ENCODE results near the gene DCHS2.
"Not testable (repeated sequence)": the region's sequence is repeated elsewhere in the genome, so short reads cannot be mapped to it uniquely, and the experiment has no call there.

DCHS2 gene

DNA sequence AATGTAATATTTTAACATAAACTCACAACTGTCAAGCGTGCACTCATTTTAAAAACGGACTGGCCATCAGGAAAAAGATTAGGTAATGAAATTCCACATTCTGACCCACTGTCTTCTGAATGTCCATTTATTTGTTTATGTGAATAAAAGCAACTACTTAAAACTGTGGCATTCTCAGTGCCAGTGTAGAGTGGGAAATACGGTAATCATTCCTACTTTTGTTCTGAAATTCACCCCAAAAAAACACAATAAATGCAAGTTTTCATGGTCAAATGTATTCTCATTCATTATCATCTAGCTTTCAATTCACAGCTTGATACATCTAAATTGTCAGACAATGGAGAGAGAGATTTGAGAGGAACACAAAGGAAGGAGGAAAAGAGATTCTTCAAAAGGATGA lies 260.9 kb downstream of the DCHS2 start:
- H3K9me3 ChIP-seq (replicated peaks; ENCODE audit: low read length) = no peaks in the 10 kb centered on the region

DNA sequence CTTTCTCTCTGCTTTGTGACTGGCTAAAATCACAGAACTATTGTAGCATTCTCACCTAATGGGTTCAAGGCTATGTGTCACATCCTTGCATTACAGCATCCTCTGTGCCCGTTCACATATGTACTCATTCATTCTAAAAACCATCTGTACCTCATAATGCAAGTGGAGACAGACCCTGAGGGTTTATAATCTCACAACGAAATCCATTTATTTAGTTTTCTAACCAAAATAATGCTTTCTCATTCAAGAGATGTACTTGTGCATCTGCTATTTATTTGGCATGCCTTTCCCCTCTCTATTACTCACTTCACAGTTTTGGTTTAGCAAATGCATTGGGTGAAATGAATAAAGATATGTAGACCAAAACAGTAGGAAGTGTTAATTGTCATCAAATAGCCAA lies 261.5 kb downstream of the DCHS2 start:
- Histone ChIP-seq H3K27me3 (ENCODE audit: control insufficient read depth, insufficient read depth, low read length) (no peaks in the 10 kb centered on the region), H3K4me1 (ENCODE audit: control insufficient read depth, insufficient read depth, low read length) (no peaks in the 10 kb centered on the region), H3K4me2 (ENCODE audit: low read length) (no peak overlapping the region), H3K9me3 (replicated peaks; ENCODE audit: low read length) (no peaks in the 10 kb centered on the region), H3K36me3 (ENCODE audit: insufficient read depth, low read length) (no peaks in the 10 kb centered on the region), H3K9ac (ENCODE audit: low read depth, low read length) (no peak overlapping the region), H3K4me3 (ENCODE audit: low read length) (no peak overlapping the region)

More for the DNA sequence above, 260.9 kb downstream of the DCHS2 start:
- Histone ChIP-seq H3K4me3 (ENCODE audit: low read length) (no peak overlapping the region), H3K9ac (ENCODE audit: low read depth, low read length) (no peak overlapping the region), H3K4me1 (ENCODE audit: control insufficient read depth, insufficient read depth, low read length) (no peaks in the 10 kb centered on the region), H3K36me3 (ENCODE audit: insufficient read depth, low read length) (no peaks in the 10 kb centered on the region), H3K4me2 (ENCODE audit: low read length) (no peak overlapping the region), H3K27me3 (ENCODE audit: control insufficient read depth, insufficient read depth, low read length) (no peaks in the 10 kb centered on the region)

DNA sequence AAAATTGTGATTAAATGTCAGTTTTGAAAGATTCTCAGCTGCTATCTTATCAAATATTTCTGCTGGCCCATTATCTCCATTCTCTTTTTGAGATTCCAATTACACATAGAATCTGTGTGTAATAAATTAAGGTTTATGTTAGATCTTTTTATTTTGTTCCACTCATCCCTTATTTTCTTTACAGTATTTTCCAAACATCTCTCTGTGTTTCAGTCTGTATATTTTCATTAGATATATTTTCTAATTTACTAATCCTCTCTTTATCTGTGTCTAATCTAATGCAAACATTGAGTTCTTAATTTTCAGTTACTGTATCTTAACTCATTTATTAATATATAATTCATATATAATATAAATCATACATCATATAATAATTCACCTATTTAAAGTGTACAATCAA lies 268.7 kb downstream of the DCHS2 start:
- no peak overlapping the region for H3K4me3 ChIP-seq (ENCODE audit: low read length)
- H3K4me1 ChIP-seq (ENCODE audit: control insufficient read depth, insufficient read depth, low read length) = no peaks in the 10 kb centered on the region

DNA sequence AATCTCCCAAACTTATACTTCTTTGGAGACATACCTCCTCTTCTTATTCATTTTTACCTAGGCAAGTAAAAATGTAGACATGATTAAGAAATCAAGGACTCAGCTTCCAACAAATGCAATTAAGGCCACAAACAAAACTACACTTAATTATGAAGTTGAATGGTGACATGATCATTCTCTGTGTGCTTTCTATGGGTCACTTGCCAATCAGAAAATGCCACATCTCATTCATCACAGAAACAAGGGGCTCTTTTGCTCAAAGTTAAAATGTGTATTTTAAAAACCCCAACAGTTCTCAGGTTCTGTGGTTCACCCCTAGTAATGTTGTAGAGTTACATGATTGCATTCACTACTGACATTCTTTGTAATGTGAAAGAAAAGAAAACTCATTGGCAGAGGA lies 273.5 kb downstream of the DCHS2 start:
- H3K36me3 ChIP-seq (ENCODE audit: insufficient read depth, low read length) = no peaks in the 10 kb centered on the region
- no peak overlapping the region for H3K4me2 ChIP-seq (ENCODE audit: low read length)

More for the DNA sequence above, 268.7 kb downstream of the DCHS2 start:
- Histone ChIP-seq H3K27me3 (ENCODE audit: control insufficient read depth, insufficient read depth, low read length) (no peaks in the 10 kb centered on the region), H3K9ac (ENCODE audit: low read depth, low read length) (no peak overlapping the region), H3K36me3 (ENCODE audit: insufficient read depth, low read length) (no peaks in the 10 kb centered on the region), H3K4me2 (ENCODE audit: low read length) (no peak overlapping the region), H3K9me3 (replicated peaks; ENCODE audit: low read length) (peaks cover 4% of the 10 kb centered on the region)

DNA sequence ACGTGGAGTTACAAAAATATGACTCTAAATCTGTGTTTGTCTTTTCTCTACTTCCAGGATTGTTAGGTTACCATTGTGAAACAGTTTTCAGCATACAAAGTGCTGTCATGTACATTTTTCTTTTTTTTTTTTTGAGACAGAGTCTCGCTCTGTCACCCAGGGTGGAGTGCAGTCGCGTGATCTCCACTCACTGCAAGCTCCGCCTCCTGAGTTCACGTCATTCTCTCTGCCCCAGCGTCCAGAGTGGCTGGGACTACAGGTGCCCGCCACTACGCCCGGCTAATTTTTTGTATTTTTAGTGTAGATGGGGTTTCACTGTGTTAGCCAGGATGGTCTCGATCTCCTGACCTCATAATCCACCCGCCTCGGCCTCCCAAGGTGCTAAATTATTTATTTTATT lies 274.2 kb downstream of the DCHS2 start:
- H3K27me3 ChIP-seq (ENCODE audit: control insufficient read depth, insufficient read depth, low read length); H3K4me1 ChIP-seq (ENCODE audit: control insufficient read depth, insufficient read depth, low read length); H3K9ac ChIP-seq (ENCODE audit: low read depth, low read length); H3K4me2 ChIP-seq (ENCODE audit: low read length); H3K4me3 ChIP-seq (ENCODE audit: low read length); H3K9me3 ChIP-seq (replicated peaks; ENCODE audit: low read length); H3K36me3 ChIP-seq (ENCODE audit: insufficient read depth, low read length): not testable (repeated sequence)

More for the DNA sequence above, 273.5 kb downstream of the DCHS2 start:
- no peaks in the 10 kb centered on the region for H3K9me3 ChIP-seq (replicated peaks; ENCODE audit: low read length)
- no peak overlapping the region for H3K4me3 ChIP-seq (ENCODE audit: low read length)
- no peaks in the 10 kb centered on the region for H3K27me3 ChIP-seq (ENCODE audit: control insufficient read depth, insufficient read depth, low read length)
- no peaks in the 10 kb centered on the region for H3K4me1 ChIP-seq (ENCODE audit: control insufficient read depth, insufficient read depth, low read length)
- no peak overlapping the region for H3K9ac ChIP-seq (ENCODE audit: low read depth, low read length)

DNA sequence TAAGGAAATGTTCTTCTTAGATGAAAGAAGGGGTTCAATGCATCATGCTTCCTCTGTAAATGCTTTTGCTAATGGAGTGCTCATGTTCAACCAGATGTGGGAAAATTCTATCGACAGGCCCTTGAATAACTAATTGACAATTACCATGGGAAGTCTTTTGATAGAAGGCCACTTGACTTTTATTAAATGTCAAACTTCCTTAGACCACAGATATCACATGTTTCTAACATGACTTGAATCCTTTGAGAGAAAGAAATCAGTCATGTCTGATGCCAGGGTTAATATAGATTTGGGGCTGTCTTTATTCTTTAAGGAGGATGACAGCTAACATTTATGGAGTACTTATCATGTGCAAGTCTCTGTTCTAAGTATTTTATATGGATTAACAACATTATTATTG lies 280.1 kb downstream of the DCHS2 start:
- no peaks in the 10 kb centered on the region for H3K36me3 ChIP-seq (ENCODE audit: insufficient read depth, low read length)
- no peaks in the 10 kb centered on the region for H3K9me3 ChIP-seq (replicated peaks; ENCODE audit: low read length)
- no peaks in the 10 kb centered on the region for H3K4me1 ChIP-seq (ENCODE audit: control insufficient read depth, insufficient read depth, low read length)
- H3K4me3 ChIP-seq (ENCODE audit: low read length) = no peak overlapping the region
- no peak overlapping the region for H3K9ac ChIP-seq (ENCODE audit: low read depth, low read length)
- no peak overlapping the region for H3K4me2 ChIP-seq (ENCODE audit: low read length)
- no peaks in the 10 kb centered on the region for H3K27me3 ChIP-seq (ENCODE audit: control insufficient read depth, insufficient read depth, low read length)

DNA sequence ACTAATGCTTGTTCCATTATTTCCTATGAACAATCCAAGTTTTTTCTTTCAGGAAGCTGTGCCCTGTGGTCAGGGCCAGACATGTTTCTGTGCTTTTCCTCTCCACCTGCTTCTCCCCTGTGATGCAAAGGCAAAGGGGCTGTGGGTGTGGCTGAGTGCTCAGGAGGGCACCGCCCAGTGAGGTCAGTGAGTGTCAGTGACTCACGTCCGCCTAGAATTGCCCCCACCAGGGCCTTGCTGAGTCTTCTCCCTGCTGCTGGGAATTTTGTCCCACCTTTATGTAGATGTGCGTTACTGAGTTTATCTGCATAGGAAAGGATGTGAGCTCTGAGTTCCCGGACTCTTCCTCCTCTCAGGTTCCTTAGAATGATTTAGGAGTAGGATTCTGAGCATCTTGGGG lies 283.2 kb downstream of the DCHS2 start:
- Histone ChIP-seq H3K4me3 (ENCODE audit: low read length) (no peak overlapping the region), H3K4me2 (ENCODE audit: low read length) (no peak overlapping the region), H3K36me3 (ENCODE audit: insufficient read depth, low read length) (no peaks in the 10 kb centered on the region), H3K4me1 (ENCODE audit: control insufficient read depth, insufficient read depth, low read length) (no peaks in the 10 kb centered on the region), H3K9ac (ENCODE audit: low read depth, low read length) (no peak overlapping the region), H3K9me3 (replicated peaks; ENCODE audit: low read length) (no peaks in the 10 kb centered on the region), H3K27me3 (ENCODE audit: control insufficient read depth, insufficient read depth, low read length) (no peaks in the 10 kb centered on the region)

DNA sequence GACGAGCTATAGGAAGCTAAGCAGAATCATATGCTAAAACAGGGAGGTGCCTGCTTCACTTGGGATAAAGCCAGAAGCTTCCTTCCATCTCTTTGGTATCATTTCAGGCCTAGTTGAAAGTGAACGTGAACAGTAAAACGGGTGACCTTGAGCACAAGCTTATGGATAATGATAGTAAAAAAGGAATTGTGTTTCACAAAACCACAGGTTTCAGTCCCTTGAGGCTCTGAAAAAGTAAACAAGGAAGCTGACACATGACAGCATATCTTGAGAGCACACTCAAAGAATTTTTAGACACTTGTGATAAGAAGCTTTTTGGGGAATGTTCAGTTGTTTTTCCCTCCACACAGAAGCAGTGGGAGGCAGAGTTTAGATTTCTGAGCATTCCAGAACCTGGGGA lies 286.1 kb downstream of the DCHS2 start:
- H3K4me2 ChIP-seq (ENCODE audit: low read length) = no peak overlapping the region
- no peaks in the 10 kb centered on the region for H3K36me3 ChIP-seq (ENCODE audit: insufficient read depth, low read length)
- no peak overlapping the region for H3K9ac ChIP-seq (ENCODE audit: low read depth, low read length)
- no peaks in the 10 kb centered on the region for H3K4me1 ChIP-seq (ENCODE audit: control insufficient read depth, insufficient read depth, low read length)
- no peaks in the 10 kb centered on the region for H3K9me3 ChIP-seq (replicated peaks; ENCODE audit: low read length)
- no peaks in the 10 kb centered on the region for H3K27me3 ChIP-seq (ENCODE audit: control insufficient read depth, insufficient read depth, low read length)
- no peak overlapping the region for H3K4me3 ChIP-seq (ENCODE audit: low read length)

DNA sequence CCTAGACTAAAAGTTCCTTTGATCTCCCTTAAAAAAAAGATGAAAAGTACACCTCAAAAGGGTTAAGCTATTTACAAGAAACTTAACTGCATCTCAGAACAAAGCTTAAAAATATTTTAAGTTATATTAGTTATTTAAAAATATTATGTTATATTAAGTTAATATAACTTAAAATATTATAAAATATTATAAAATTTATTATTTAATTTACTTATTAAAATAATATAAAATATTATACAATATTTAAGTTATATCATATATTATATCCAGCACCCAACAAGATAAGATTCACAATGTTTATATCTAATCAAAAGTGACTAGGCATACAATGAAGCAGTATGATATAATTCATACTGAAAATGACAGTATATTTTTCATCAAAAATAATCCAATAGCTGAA lies 296.9 kb downstream of the DCHS2 start:
- Histone ChIP-seq H3K36me3 (ENCODE audit: insufficient read depth, low read length) (no peaks in the 10 kb centered on the region), H3K27me3 (ENCODE audit: control insufficient read depth, insufficient read depth, low read length) (no peaks in the 10 kb centered on the region), H3K4me1 (ENCODE audit: control insufficient read depth, insufficient read depth, low read length) (no peaks in the 10 kb centered on the region), H3K9ac (ENCODE audit: low read depth, low read length) (no peak overlapping the region), H3K9me3 (replicated peaks; ENCODE audit: low read length) (no peaks in the 10 kb centered on the region), H3K4me2 (ENCODE audit: low read length) (no peak overlapping the region), H3K4me3 (ENCODE audit: low read length) (no peak overlapping the region)

DNA sequence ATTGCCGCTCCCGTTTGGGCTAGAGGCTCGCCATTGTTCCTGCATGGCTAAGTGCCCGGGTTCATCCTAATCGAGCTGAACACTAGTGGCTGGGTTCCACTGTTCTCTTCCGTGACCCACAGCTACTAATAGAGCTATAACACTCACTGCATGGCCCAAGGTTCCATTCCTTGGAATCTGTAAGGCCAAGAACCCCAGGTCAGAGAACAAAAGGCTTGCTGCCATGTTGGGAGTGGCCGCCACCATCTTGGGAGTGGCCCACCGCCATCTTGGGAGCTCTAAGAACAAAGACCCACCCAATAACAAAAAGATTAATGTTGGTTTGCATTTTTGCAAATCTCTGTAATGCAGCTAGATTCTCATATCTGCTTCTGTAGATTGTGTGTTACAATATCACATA lies 299.0 kb downstream of the DCHS2 start:
- no peaks in the 10 kb centered on the region for H3K4me1 ChIP-seq (ENCODE audit: control insufficient read depth, insufficient read depth, low read length)
- H3K27me3 ChIP-seq (ENCODE audit: control insufficient read depth, insufficient read depth, low read length) = no peaks in the 10 kb centered on the region
- H3K4me2 ChIP-seq (ENCODE audit: low read length) = no peak overlapping the region
- no peaks in the 10 kb centered on the region for H3K36me3 ChIP-seq (ENCODE audit: insufficient read depth, low read length)
- no peak overlapping the region for H3K4me3 ChIP-seq (ENCODE audit: low read length)
- H3K9me3 ChIP-seq (replicated peaks; ENCODE audit: low read length) = no peaks in the 10 kb centered on the region
- no peak overlapping the region for H3K9ac ChIP-seq (ENCODE audit: low read depth, low read length)

DNA sequence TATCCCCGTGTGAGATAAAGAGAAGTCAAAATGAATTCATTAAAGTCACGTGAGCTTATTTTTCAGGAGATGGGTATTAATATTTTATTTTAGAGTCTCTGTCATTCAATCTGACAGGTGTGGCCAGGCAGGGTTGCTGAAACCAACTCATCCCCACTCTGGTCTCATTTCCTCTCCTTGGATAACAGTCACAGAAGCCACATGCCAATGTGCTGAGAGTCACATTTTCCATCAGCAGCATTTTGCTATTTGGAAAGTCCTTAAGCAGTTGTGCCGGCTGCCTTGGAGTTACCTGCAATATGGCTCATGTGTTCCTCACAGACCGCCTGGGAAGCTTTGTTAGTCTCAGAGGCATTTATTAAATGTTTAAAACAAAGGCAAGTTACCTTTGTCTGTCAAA lies 302.3 kb downstream of the DCHS2 start:
- Histone ChIP-seq H3K4me1 (ENCODE audit: control insufficient read depth, insufficient read depth, low read length) (no peaks in the 10 kb centered on the region), H3K4me2 (ENCODE audit: low read length) (no peak overlapping the region), H3K9me3 (replicated peaks; ENCODE audit: low read length) (no peaks in the 10 kb centered on the region), H3K27me3 (ENCODE audit: control insufficient read depth, insufficient read depth, low read length) (no peaks in the 10 kb centered on the region), H3K4me3 (ENCODE audit: low read length) (no peak overlapping the region), H3K36me3 (ENCODE audit: insufficient read depth, low read length) (no peaks in the 10 kb centered on the region), H3K9ac (ENCODE audit: low read depth, low read length) (no peak overlapping the region)

DNA sequence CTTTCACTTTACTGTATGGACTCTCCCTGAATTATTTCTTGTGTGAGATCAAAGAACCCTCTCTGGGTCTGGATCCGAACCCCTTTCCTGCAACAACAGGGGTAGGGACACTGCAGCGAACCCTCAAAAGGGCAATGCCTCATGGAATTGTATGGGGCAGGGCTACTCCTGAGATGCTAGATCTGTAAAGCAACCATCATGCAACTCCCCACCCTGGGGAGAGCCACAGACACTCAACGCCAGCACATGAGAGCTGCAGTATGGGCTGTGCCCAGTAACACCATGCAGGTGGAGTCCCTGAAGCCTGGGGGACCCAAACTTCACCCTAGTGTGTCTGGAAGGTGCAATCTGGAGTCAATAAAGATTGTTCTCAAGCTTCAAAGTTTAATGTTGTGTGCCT lies 304.7 kb downstream of the DCHS2 start:
- no peaks in the 10 kb centered on the region for H3K27me3 ChIP-seq (ENCODE audit: control insufficient read depth, insufficient read depth, low read length)
- peaks cover 3% of the 10 kb centered on the region for H3K9me3 ChIP-seq (replicated peaks; ENCODE audit: low read length)
- H3K4me3 ChIP-seq (ENCODE audit: low read length) = no peak overlapping the region
- no peak overlapping the region for H3K4me2 ChIP-seq (ENCODE audit: low read length)
- H3K9ac ChIP-seq (ENCODE audit: low read depth, low read length) = no peak overlapping the region
- no peaks in the 10 kb centered on the region for H3K36me3 ChIP-seq (ENCODE audit: insufficient read depth, low read length)
- no peaks in the 10 kb centered on the region for H3K4me1 ChIP-seq (ENCODE audit: control insufficient read depth, insufficient read depth, low read length)

All from skeletal muscle satellite cell (primary cell).